HG02678 (cell line): ENCODE results near the gene USP47.

ENCODE experiments used
- ATAC-seq: cut with Tn5 transposase; IDR thresholded peaks from one replicate; pipeline ENCODE4 v1.9.1; 2021; ENCODE audit warnings: mild to moderate bottlenecking, moderate library complexity; ENCODE audit not compliant: unreplicated experiment

Gene USP47

DNA sequence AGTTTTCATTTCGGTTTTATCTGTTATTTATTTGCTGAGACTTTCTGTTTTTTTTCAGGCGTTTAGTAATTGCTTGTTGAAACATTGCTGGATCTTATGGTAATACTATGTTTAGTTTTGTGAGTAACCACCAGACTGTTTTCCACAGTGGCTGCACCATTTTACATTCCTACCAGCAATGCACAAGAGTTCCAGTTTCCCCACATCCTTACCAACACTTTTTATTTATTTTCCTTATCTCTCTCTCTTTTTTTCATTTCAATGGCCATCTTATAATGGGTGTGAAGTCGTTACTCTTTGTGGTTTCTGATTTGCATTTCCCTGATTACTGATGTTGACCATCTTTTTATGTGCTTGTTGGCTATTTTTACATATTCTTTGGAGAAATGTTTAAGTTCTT, 23.7 kb downstream of the USP47 start:
- no peak for ATAC-seq

DNA sequence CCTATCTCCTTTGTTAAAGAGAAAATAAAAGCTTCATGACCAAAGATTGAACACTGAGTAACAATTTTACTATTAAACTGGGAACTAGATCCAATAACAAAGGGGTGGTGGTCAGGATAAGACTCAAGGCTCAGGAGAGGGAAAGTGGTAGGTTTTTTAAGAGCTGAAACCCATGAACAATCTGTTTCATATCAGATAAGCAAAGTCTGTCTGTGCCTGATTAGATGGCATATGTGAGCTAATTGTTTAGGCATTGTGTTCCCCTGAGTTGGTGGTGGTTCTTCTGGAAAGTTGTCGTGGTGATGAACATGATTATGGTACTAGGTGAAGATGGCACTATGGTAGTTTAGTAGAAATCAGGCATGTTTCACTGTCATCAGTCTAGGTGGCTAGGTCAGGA, 24.4 kb downstream of the USP47 start:
- no peak for ATAC-seq

DNA sequence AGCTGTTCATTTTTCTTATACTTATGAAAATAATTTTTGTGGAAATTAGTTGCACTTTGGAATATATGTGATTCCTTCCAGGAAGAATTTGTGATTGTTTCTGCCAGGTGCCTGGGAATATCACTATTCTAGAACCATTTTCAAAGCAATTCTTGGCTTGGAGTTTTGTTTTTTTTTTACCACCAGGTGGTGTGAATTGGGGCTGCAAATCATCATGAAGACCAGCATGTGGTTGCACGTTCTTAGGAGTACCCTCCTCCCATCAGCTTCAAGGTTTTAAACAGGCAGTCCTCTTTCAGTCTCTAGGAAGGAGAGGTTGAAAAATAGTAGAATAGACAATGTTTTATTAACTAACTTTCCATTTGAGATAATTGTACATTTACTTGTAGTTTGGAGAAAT, 25.9 kb downstream of the USP47 start:
- no peak for ATAC-seq

DNA sequence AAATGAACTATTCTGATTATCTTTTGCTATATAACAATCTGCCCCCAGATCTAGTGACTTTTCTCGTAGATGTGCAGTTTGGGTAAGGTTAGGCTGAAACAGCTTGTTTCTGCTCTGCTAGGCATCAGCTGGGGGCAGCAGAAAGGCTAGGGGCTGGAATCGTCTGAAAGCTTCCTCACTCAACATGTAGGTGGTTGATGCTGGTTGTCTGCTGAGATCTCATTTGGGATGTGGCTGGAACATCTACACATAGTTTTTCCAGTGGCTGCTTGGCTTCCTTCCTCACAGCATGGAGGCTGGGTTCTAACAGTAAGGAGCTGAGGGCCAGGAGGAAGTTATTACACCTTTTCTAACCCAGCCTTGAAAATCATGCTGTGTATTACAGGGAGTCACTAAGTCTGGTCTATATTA, 30.2 kb downstream of the USP47 start:
- ATAC-seq = no peak

DNA sequence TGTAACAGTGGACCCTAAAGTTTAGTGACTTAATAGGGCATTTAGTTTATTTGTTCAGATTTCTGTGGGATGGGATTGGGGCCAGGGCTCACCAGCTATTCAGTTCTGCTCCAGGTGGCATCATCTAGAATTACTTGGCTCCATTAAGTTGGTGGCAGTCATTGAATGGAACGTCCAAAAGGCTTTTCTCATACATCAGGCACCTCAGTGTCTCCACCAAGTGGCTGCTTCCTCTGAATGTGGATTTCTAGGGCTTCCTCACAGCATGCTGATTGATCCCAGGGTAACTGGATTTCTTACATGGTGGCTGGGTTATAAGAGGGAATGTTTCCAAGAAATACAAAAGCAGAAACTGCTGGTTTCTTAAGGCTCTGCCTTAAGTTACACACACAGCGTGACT, 34.7 kb downstream of the USP47 start:
- ATAC-seq = no peak

DNA sequence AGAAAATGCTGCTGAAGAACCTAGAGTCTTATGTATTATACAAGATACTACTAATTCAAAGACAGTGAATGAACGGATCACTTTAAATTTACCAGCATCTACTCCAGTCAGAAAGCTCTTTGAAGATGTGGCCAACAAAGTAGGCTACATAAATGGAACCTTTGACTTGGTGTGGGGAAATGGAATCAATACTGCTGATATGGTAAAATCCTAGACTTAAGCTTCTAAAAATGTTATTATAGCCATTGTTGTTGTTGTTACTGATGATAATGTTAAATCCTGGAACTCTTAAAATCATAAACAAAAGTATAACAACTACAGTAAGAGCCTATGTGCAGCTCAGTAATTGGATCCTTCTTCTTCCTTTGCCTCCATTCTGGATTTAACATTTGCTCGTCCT, 38.4 kb downstream of the USP47 start:
- ATAC-seq = no peak

DNA sequence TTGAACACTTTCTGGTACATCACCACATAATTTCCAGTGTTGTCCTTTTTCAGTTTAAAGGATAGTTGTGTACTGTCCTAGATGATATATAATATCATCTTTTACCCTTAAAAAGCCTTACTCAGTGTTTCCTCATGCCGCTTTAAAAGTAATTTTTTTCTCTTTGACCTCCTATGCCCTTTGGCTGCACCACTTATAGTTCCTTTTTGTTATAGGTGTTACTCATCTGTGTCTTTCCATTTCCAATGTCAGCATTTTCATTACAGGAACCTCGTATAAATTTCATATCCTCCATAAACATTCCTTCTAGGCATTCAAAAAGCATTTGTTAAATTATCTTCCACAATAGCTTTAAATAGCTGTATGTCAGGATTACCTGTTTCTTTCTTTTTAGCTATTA, 40.8 kb downstream of the USP47 start:
- no peak for ATAC-seq

DNA sequence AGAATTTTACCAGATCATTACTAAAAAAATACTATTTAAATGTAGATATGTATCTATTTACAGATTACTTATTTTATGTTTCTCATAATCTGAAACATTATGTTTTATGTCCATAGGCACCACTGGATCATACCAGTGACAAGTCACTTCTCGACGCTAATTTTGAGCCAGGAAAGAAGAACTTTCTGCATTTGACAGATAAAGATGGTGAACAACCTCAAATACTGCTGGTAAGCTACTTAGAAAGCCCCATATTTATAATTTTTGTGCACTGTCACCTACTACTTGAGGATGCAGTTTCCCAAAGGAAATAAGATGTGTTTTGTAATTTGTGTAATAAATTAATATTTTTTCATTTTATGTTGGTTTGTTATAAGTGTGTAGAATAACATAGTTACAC, 42.6 kb downstream of the USP47 start:
- ATAC-seq = no peak

DNA sequence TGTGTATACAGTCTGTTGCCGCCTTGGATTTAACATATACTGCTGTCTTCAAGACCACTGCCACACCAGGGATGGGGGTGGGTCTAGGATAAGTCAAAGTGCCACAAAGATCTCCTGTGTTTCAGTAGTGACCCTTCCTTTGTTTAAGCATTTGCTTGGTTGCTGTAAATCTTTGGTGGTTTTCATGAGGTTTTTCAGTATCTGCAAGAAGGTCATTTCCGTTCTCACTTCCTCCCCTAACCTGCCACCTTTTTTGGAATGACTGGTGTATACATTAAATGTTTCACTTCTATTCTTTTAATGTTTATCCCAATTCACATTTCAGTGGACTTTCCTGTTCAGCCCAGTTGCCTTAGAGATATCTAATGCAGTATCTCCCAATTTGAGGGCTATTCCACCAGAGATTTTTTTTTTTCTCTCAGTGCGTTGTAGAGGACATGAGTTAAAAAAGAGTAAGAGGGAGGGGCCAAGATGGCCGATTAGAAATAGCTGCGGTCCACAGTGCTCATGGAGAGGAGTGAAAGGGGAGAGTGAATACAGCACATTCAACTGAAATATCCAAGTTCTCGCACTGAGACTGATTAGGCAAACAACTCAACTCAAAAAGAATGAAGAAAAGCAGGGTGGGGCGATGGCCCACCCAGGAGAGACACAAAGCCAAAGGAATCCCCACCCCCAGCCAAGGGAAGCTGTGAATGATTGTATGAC, 43.2 kb downstream of the USP47 start:
- ATAC-seq = peak; percentile 95

DNA sequence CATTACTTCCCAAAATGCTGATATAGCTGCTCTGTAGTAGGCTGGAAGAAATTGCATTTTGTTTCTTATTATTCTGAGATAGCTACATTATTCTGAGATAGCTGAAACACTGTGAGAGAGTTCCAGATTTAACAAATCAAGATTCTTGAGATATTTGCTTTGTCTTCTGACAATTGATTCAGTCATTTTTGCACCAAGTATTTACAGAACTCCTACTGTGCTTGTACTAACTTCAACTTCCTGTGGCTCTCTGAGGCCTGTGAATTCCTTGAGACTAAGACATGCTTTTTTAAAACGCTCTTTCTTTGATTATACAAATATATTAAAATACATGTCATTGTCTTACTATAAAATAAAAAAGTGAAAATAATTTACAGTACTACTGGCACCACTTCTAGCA, 52.7 kb downstream of the USP47 start:
- ATAC-seq = no peak

DNA sequence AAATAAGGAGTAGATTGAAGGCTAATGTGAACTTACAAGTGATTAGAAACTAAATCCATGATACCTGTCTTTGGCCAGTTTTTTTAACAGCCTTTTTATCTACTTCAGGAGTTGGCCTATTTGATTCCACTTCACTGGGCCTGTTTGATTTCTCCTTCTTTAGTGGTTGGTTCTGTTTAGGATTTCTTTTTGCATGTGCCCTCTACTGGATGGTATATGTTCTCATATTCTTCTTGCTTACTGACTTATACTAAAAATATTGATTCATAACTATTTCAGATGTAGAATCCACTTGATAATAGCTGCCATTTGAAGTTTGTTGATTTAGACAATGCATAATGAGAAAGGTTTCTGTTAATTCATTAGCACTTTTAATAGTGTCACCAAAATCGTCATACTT, 53.9 kb downstream of the USP47 start:
- no peak for ATAC-seq

DNA sequence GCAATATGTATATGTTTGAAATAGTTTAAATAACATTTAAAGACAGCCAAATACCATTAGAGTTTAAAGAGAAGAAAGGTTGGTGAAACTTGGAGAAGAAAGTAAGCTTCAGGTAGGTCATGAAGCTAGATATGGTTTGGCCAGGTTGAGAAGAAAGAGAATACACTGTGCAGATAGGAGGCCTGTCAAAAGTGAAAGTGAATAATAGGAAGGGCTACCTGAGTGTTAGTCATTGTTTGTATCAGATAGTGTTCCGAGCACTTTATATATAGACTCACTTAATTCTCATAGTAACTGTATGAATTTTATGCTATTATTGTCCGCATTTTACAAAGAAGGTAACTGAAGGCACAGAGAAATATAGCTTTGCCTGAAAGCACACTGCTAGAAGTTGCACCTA, 56.9 kb downstream of the USP47 start:
- ATAC-seq = no peak

DNA sequence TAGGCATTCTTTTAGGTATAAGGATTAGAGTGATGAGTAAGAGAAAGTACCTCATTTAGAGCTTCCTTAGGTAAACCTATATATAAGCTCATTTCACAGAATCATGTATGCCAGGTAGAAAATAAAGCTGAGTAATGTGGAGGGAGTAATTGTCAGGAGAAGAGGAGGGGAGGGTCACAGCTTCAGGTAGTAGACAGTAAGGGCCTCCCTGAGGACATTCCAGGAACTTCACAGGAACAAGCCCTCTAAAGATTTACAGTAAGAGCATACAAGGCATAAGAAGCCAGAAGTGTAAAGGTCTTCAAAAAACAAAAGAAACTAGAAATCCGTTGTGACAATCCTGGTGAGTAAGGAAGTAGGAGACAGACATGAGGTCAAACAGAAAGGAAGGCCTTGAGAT, 57.6 kb downstream of the USP47 start:
- ATAC-seq = no peak

DNA sequence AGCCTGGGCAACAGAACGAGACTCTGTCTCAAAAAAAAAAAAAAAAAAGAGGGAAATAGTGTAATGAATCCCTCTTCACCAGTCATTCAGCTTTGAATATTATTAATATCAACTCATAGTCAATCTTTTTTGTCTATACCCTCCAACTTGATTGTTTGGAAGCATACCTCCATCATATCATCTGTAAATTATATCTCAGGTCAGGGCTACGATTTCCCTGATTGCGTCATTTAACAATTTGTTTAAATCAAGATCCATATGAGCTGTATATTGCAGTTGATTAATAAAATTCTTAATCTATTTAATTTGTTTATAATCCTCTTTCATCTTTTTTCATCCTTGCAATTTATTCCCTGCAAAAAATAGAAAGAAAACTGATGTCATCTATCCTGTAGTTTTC, 60.2 kb downstream of the USP47 start:
- no peak for ATAC-seq

DNA sequence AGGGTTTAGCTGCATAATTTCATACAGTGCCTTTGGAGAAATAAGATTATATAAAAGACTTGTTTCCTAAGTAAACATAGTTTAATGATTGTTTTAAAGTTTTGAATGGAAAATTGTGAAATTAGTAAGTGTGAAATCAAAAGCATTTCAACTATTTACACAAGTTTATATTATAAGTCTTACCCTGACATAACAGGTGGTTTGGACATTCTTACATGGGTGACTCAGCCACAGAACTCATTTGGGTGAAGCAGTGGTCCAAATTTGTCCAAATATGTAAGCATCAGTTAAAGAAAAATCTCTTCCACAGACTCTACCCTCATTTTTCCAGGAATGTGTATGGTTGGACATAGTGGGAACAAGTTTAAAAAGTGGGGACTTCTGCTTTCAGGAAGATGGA, 68.0 kb downstream of the USP47 start:
- no peak for ATAC-seq

DNA sequence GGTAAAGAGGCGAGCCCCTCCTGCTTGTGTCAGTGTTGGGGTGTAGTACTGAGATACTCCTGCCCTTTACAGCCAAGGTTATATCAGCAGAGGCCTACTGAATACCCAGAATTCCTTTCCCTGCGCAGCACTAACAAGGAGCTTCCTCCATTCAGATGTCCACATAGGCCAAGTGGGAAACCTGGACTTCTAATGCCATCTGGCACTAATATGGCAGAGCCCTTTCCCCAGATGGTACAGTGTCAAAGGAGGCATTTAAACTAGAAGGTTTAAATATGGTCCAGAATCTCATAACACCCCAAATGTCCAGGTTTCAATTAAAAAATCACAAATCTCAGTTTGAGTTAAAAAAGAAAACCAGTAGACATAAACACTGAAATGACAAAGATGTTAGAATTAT, 68.8 kb downstream of the USP47 start:
- ATAC-seq = no peak

DNA sequence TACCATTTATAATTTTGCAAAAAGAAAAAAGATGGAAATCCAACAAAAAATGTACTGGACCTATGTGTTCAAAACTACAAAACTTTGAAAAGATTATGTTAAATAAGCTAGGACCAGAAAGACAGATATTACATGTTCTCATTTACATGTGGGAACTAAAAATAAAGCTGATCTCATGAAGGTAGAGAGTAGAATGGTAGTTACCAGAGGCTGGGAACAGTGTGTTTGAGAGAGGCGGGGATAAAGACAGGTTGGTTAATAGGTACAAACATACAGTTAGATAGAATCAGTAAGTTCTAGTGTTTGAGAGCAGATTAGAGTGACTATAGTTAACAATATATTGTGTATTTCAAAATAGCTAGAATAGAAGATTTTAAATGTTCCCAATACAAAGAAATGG, 71.6 kb downstream of the USP47 start:
- ATAC-seq = no peak

DNA sequence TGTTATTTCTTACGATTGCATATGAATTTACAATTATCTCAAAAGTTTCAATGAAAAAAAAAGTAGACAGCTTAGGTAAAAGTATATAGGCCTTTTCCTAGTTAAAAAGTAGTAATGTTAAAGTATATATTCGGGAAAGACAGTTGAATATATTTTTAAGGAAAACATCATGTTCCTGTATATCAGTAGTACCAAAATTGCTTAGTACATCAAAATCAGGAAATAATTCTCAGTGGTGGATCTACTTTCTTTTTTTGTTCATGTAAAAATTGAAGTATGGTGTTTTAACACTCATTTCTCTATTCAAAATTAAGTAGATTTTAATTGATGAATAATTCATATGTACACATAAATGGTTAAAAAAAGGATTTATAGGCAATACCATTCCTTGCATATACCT, 73.9 kb downstream of the USP47 start:
- no peak for ATAC-seq

DNA sequence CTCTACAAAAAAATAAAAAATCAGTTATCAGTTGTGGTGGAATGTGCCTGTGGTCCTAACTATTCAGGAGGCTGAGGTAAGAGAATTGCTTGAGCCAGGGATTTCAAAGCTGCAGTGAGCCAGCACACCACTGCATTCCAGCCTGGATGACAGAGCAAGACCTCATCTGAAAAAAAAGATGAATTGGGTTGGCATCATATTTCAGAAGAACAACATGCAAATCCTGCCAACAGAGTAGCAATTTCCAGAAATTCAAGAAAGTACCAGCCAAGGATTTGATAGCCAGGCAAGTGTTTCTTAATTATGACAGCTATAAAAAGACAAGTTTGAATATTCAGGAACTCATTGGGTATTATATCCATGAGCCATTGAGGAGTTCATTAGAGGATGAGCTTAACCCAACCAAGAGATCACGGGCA, 75.2 kb downstream of the USP47 start:
- no peak for ATAC-seq

DNA sequence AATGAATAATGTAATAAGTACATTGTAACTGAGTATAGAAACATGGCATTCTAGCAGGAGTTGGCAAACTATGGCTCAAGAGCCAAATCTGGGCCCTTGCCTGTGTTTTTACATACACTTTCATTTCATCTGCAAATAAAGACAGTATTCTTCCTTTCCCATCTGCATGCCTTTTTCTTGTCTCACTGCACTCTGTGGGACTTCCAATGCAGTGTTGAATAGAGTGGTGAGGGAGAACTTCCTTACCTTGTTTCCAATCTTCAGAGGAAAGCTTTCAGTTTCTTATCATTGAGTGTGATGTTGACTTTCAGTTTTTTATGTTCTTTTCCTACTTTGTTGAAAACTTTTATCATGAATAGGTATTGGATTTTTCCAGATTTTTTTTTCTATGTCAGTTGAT, 82.1 kb downstream of the USP47 start:
- no peak for ATAC-seq

DNA sequence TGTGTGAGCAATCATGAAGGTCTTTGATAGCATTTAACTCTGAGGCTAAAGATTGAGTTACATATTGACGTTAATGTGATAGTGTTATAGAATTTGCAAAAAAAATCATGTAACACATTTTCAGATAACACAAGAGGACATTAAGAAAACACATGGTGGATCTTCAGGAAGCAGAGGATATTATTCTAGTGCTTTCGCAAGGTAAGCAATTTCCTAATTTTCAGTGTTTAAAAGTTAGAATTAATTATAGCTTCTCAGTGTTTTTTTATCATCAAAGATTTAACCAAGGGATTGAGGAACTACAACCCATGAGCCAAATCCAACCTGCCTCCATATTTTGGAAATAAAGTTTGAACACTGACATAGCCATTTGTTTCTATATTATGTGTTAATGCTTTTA, 88.1 kb downstream of the USP47 start:
- no peak for ATAC-seq

DNA sequence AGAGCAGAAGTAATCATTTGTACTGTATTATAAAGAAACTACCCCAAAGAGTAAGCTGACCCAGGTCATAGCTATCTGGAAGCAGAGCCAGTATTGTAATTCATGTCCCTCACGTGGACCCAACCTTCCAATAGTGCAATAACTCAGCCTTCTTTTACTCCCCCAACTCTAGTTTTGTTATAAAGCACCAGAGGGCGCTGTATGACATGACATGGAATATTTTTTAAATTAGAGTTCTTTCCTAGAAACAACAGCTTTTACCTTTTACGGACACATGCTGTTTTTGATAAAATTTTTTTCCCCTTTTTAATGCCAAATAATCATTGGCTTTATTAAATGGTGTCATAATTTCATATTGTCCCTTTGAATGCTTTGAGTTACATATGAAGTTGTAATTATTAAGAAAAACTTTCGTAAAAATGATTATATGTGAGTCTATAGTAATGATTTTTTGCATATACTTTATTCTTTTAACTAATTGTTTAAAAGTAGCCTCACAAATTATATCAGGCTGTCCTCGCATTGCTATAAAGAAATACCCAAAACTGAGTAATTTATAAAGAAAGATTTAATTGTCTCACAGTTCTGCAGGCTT, 89.8 kb downstream of the USP47 start:
- ATAC-seq = no peak

DNA sequence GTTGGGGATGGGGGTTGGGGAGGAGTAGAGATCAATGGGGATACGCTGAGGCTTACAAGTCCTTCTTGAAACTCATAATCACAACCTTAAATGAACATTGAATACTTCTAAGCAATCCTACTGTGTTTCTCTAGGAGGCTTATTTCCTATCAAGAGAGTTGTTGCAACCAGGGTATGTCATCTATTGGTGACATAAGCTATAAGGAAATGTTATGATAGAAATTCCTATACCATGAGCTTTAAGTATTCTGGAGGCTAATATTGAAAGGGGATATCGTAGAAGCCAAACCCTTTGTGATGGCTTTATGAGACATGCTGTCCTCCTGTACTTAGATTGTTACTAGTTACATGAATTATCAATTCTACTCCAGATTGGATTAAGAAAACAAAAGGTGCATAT, 93.8 kb downstream of the USP47 start:
- ATAC-seq = no peak
